ENCODE data around the gene MAD1L1. TPM values are rescaled to one million over a fixed set of nuclear protein-coding genes. Genes with fewer than 3 reads are reported as not detected.

MAD1L1 gene
- total and polyA plus RNA-seq, 2 donors (not counting 3 experiments of a cell fraction or from before 2014, with no cell fraction given) = 34.1 to 42.3 TPM

- FAIRE-seq = no peak
- BruUV-seq (replicated peaks) = no TSS peak
- CTCF ChIA-PET = no interaction called here
These were observed 429.8 kb downstream of the MAD1L1 start for GRCh38 chr7:1802899-1803298.

More at GRCh38 chr7:1802899-1803298, 429.8 kb downstream of the MAD1L1 start:
- Histone ChIP-seq H3K9me3 (replicated peaks; ENCODE audit: control insufficient read depth, insufficient read depth, low read length) (no peaks in the 10 kb centered on the region), H3K4me1 (ENCODE audit: control insufficient read depth, extremely low read depth, insufficient read depth, low read length) (no peaks in the 10 kb centered on the region), H3K4me2 (ENCODE audit: insufficient read depth, low read length) (no peak overlapping the region), H3K36me3 (ENCODE audit: control insufficient read depth in 2 of 2, extremely low read depth in 1 of 2, insufficient read depth in 2 of 2, low read length in 2 of 2) (no peaks in the 10 kb centered on the region), H3K4me3 (replicated peaks in 1 of 3; ENCODE audit: insufficient read depth in 1 of 3, low read depth in 1 of 3, low read length in 3 of 3) (no peak overlapping the region), H3K79me2 (ENCODE audit: control insufficient read depth, insufficient read depth, low read length) (no peaks in the 10 kb centered on the region), H3K27me3 (ENCODE audit: control insufficient read depth in 2 of 2, insufficient read depth in 2 of 2, low read length in 2 of 2) (peaks cover 2 to 7% of the 10 kb centered on the region in 2 experiments), H3K9ac (replicated peaks; ENCODE audit: extremely low read depth, insufficient read depth, low read length) (no peak overlapping the region), H4K20me1 (replicated peaks; ENCODE audit: control insufficient read depth, extremely low read depth, insufficient read depth, low read length) (no peaks in the 10 kb centered on the region), H3K27ac (ENCODE audit: insufficient read depth, low read depth, low read length) (no peak overlapping the region), H2AFZ (ENCODE audit: low read depth, low read length) (no peak overlapping the region), H3K9me1 (replicated peaks; ENCODE audit: control insufficient read depth, extremely low read depth, insufficient read depth, low read length) (no peaks in the 10 kb centered on the region)
- dilution Hi-C loops (cut with MboI; ENCODE audit: extremely low pct_ligation_motif_present, low sequenced_read_pairs) = no loop called here
- POLR2A ChIA-PET = no interaction called here
- DNase-seq (ENCODE audit: low read depth, low spot score) = no peak
- intact Hi-C loops (cut with micrococcal nuclease) = no loop called here
- TF ChIP-seq POLR2AphosphoS5 (IDR thresholded peaks at IDR 0.05; ENCODE audit: insufficient read depth, low read depth, low read length) = no peak
- no peak for TF ChIP-seq FOS (IDR thresholded peaks at IDR 0.05; ENCODE audit: borderline replicate concordance, insufficient read depth, low read length)
- TF ChIP-seq GATA2 (IDR thresholded peaks at IDR 0.05; ENCODE audit: insufficient read depth, insufficient read length, low read depth, low read length) = no peak
- no peak for TF ChIP-seq EZH2 (IDR thresholded peaks at IDR 0.05; ENCODE audit: borderline replicate concordance, low read depth, low read length, severe bottlenecking)
- no peak for TF ChIP-seq MAX (IDR thresholded peaks at IDR 0.05; ENCODE audit: insufficient read depth, insufficient read length)
- TF ChIP-seq MYC (IDR thresholded peaks at IDR 0.05; ENCODE audit: low read depth, low read length) = no peak
- no peak for TF ChIP-seq CTCF (IDR thresholded peaks at IDR 0.05; ENCODE audit: extremely low read depth in 1 of 2, insufficient read depth in 1 of 2, low read depth in 1 of 2, low read length in 2 of 2)
- no peak for TF ChIP-seq JUN (IDR thresholded peaks at IDR 0.05; ENCODE audit: borderline replicate concordance, insufficient read depth, insufficient read length, low read depth)
- no peak for TF ChIP-seq POLR2A (IDR thresholded peaks at IDR 0.05; ENCODE audit: low read depth, low read length)
